ENCODE measurements around the gene MAP1LC3A. TPM values are rescaled to one million over a fixed set of nuclear protein-coding genes. Genes with fewer than 3 reads are reported as not detected.
A peak's percentile ranks its signal among the peaks of the same experiment; 100 is the strongest.

The MAP1LC3A gene
- total and polyA plus RNA-seq, 3 experiments from 2014 or later: 1.5 to 8.5 (median 1.7) TPM

GRCh38 chr20:34544109-34544796, 14.3 kb upstream of the MAP1LC3A start:
- H3K9me3 Mint-ChIP-seq: no peaks in the 10 kb centered on the region
- POLR2A ChIA-PET: no interaction called here
- H3K27me3 Mint-ChIP-seq: peaks cover 0 to 2% of the 10 kb centered on the region in 2 donors
- Histone ChIP-seq H3K27ac (ENCODE audit: low read depth, low read length) (no peak overlapping the region), H3K4me3 (ENCODE audit: low read length) (no peak overlapping the region), H3K4me1 (ENCODE audit: insufficient read depth, low read length) (peaks cover 13% of the 10 kb centered on the region), H3K9me3 (ENCODE audit: low read length) (no peaks in the 10 kb centered on the region), H3K27me3 (ENCODE audit: insufficient read depth, low read length, poor library complexity, severe bottlenecking) (no peaks in the 10 kb centered on the region), H3K36me3 (ENCODE audit: insufficient read depth, low read length) (peaks cover 10% of the 10 kb centered on the region)
- peaks cover 0 to 23% (median 15%) of the 10 kb centered on the region in 3 donors for H3K36me3 Mint-ChIP-seq
- CTCF ChIA-PET: interaction anchor here (1.0 to 2.5 kb wide), 3 partner anchors 29 to 225 kb away, joined by 3 to 7 read pairs (median 4); partner anchors contain the start of gene DYNLRB1
- peaks cover 18 to 42% (median 36%) of the 10 kb centered on the region in 3 donors for H3K4me1 Mint-ChIP-seq
- H3K4me3 Mint-ChIP-seq: peak overlapping the region in 4 of 7 donors; percentile 19 to 82 (median 62)
- DNase-seq: peak in 1 of 5 donors; percentile 19
- peak overlapping the region in 2 of 8 donors; percentile 57 to 73 for H3K27ac Mint-ChIP-seq

GRCh38 chr20:34546751-34547181, 11.8 kb upstream of the MAP1LC3A start:
- Mint-ChIP-seq H3K4me1 (peaks cover 3 to 21% (median 19%) of the 10 kb centered on the region in 3 donors), H3K27ac (peak overlapping the region in 2 of 8 donors; percentile 18 to 72), H3K36me3 (peaks cover 0 to 3% (median 3%) of the 10 kb centered on the region in 3 donors), H3K27me3 (peaks cover 0 to 2% of the 10 kb centered on the region in 2 donors), H3K4me3 (no peak overlapping the region), H3K9me3 (no peaks in the 10 kb centered on the region)
- Histone ChIP-seq H3K4me3 (ENCODE audit: low read length) (no peak overlapping the region), H3K9me3 (ENCODE audit: low read length) (no peaks in the 10 kb centered on the region), H3K4me1 (ENCODE audit: insufficient read depth, low read length) (peaks cover 2% of the 10 kb centered on the region), H3K36me3 (ENCODE audit: insufficient read depth, low read length) (no peaks in the 10 kb centered on the region), H3K27ac (ENCODE audit: low read depth, low read length) (no peak overlapping the region), H3K27me3 (ENCODE audit: insufficient read depth, low read length, poor library complexity, severe bottlenecking) (no peaks in the 10 kb centered on the region)
- DNase-seq: no peak
- ChIA-PET POLR2A (no interaction called here), CTCF (no interaction called here)

- H3K4me3 ChIP-seq (ENCODE audit: low read length): no peak overlapping the region
- Mint-ChIP-seq H3K27ac (peak overlapping the region in 1 of 8 donors; percentile 8), H3K4me1 (peaks cover 3 to 17% (median 15%) of the 10 kb centered on the region in 3 donors), H3K4me3 (no peak overlapping the region), H3K36me3 (peaks cover 0 to 3% (median 0%) of the 10 kb centered on the region in 3 donors), H3K9me3 (no peaks in the 10 kb centered on the region), H3K27me3 (peaks cover 0 to 2% of the 10 kb centered on the region in 2 donors)
- H3K4me1 ChIP-seq (ENCODE audit: insufficient read depth, low read length): no peaks in the 10 kb centered on the region
- DNase-seq: no peak
- H3K27me3 ChIP-seq (ENCODE audit: insufficient read depth, low read length, poor library complexity, severe bottlenecking): no peaks in the 10 kb centered on the region
- no peaks in the 10 kb centered on the region for H3K36me3 ChIP-seq (ENCODE audit: insufficient read depth, low read length)
- CTCF ChIA-PET: no interaction called here
- no peak overlapping the region for H3K27ac ChIP-seq (ENCODE audit: low read depth, low read length)
- POLR2A ChIA-PET: interaction anchor here (0.5 kb wide), 2 partner anchors 58 to 95 kb away, joined by 3 read pairs; no protein-coding TSS in a partner anchor
- no peaks in the 10 kb centered on the region for H3K9me3 ChIP-seq (ENCODE audit: low read length)
Measured at GRCh38 chr20:34547844-34548613, 10.5 kb upstream of the MAP1LC3A start.

- ChIA-PET POLR2A (no interaction called here), CTCF (no interaction called here)
- DNase-seq: no peak
- H3K27me3 Mint-ChIP-seq: peaks cover 0 to 2% of the 10 kb centered on the region in 2 donors
- H3K9me3 ChIP-seq (ENCODE audit: low read length): no peaks in the 10 kb centered on the region
- no peaks in the 10 kb centered on the region for H3K4me1 ChIP-seq (ENCODE audit: insufficient read depth, low read length)
- no peaks in the 10 kb centered on the region for H3K36me3 ChIP-seq (ENCODE audit: insufficient read depth, low read length)
- H3K27me3 ChIP-seq (ENCODE audit: insufficient read depth, low read length, poor library complexity, severe bottlenecking): no peaks in the 10 kb centered on the region
- H3K27ac ChIP-seq (ENCODE audit: low read depth, low read length): no peak overlapping the region
- no peaks in the 10 kb centered on the region for H3K9me3 Mint-ChIP-seq
- H3K4me3 Mint-ChIP-seq: no peak overlapping the region
- H3K27ac Mint-ChIP-seq: peak overlapping the region in 1 of 8 donors; percentile 54
- peaks cover 3 to 5% (median 4%) of the 10 kb centered on the region in 3 donors for H3K4me1 Mint-ChIP-seq
- H3K36me3 Mint-ChIP-seq: no peaks in the 10 kb centered on the region
- no peak overlapping the region for H3K4me3 ChIP-seq (ENCODE audit: low read length)
Measured at GRCh38 chr20:34549291-34549928, 9.1 kb upstream of the MAP1LC3A start.

- Mint-ChIP-seq H3K9me3 (no peaks in the 10 kb centered on the region), H3K4me3 (no peak overlapping the region), H3K27me3 (peaks cover 0 to 2% of the 10 kb centered on the region in 2 donors), H3K36me3 (no peaks in the 10 kb centered on the region), H3K4me1 (no peaks in the 10 kb centered on the region), H3K27ac (no peak overlapping the region)
- H3K4me1 ChIP-seq (ENCODE audit: insufficient read depth, low read length): no peaks in the 10 kb centered on the region
- DNase-seq: no peak
- H3K9me3 ChIP-seq (ENCODE audit: low read length): no peaks in the 10 kb centered on the region
- POLR2A ChIA-PET: no interaction called here
- no peaks in the 10 kb centered on the region for H3K27me3 ChIP-seq (ENCODE audit: insufficient read depth, low read length, poor library complexity, severe bottlenecking)
- H3K27ac ChIP-seq (ENCODE audit: low read depth, low read length): no peak overlapping the region
- H3K36me3 ChIP-seq (ENCODE audit: insufficient read depth, low read length): no peaks in the 10 kb centered on the region
- CTCF ChIA-PET: no interaction called here
- H3K4me3 ChIP-seq (ENCODE audit: low read length): no peak overlapping the region
Measured at GRCh38 chr20:34549929-34550305, 8.6 kb upstream of the MAP1LC3A start.

- Histone ChIP-seq H3K4me1 (ENCODE audit: insufficient read depth, low read length) (no peaks in the 10 kb centered on the region), H3K9me3 (ENCODE audit: low read length) (no peaks in the 10 kb centered on the region), H3K27ac (ENCODE audit: low read depth, low read length) (no peak overlapping the region), H3K36me3 (ENCODE audit: insufficient read depth, low read length) (no peaks in the 10 kb centered on the region), H3K27me3 (ENCODE audit: insufficient read depth, low read length, poor library complexity, severe bottlenecking) (no peaks in the 10 kb centered on the region), H3K4me3 (ENCODE audit: low read length) (no peak overlapping the region)
- ChIA-PET POLR2A (no interaction called here), CTCF (no interaction called here)
- Mint-ChIP-seq H3K4me1 (peaks cover 3 to 7% (median 7%) of the 10 kb centered on the region in 3 donors), H3K36me3 (no peaks in the 10 kb centered on the region), H3K27me3 (peaks cover 0 to 2% of the 10 kb centered on the region in 2 donors), H3K9me3 (no peaks in the 10 kb centered on the region), H3K4me3 (no peak overlapping the region), H3K27ac (peak overlapping the region in 3 of 8 donors; percentile 12 to 80 (median 56))
- no peak for DNase-seq
Measured at GRCh38 chr20:34552569-34552968, 5.9 kb upstream of the MAP1LC3A start.

GRCh38 chr20:34553366-34553867, 5.1 kb upstream of the MAP1LC3A start:
- H3K27ac Mint-ChIP-seq: peak overlapping the region in 1 of 8 donors; percentile 23
- H3K9me3 Mint-ChIP-seq: no peaks in the 10 kb centered on the region

More at GRCh38 chr20:34553366-34553867, 5.1 kb upstream of the MAP1LC3A start:
- Histone ChIP-seq H3K27me3 (ENCODE audit: insufficient read depth, low read length, poor library complexity, severe bottlenecking) (no peaks in the 10 kb centered on the region), H3K9me3 (ENCODE audit: low read length) (no peaks in the 10 kb centered on the region), H3K27ac (ENCODE audit: low read depth, low read length) (no peak overlapping the region), H3K4me1 (ENCODE audit: insufficient read depth, low read length) (peaks cover 5% of the 10 kb centered on the region), H3K4me3 (ENCODE audit: low read length) (no peak overlapping the region), H3K36me3 (ENCODE audit: insufficient read depth, low read length) (no peaks in the 10 kb centered on the region)
- Mint-ChIP-seq H3K4me3 (no peak overlapping the region), H3K4me1 (peaks cover 10 to 15% (median 15%) of the 10 kb centered on the region in 3 donors), H3K27me3 (peaks cover 0 to 5% of the 10 kb centered on the region in 2 donors), H3K36me3 (no peaks in the 10 kb centered on the region)
- ChIA-PET POLR2A (no interaction called here), CTCF (no interaction called here)
- DNase-seq: no peak
